Upper lobe of left lung (tissue), 4 donors: ENCODE measurements around the gene ZNF846.

ENCODE experiments used
- CTCF ChIP-seq, 6 experiments: fragments of 450-650 bp in 4 of 6; fragments of 200-600 bp in 2 of 6; sonication (generic) in 2 of 6; IDR thresholded peaks; one replicate each; pipeline ENCODE4 v1.5.1; 2016 to 2019; ENCODE audit warnings: antibody characterized with exemption in 6 of 6
- EP300 ChIP-seq, 4 donors: sonication (generic); formaldehyde crosslinking; IDR thresholded peaks; one replicate each; pipeline ENCODE4 v1.5.1; 2017; ENCODE audit warnings: antibody characterized with exemption in 4 of 4, control low read depth in 2 of 4
- POLR2A ChIP-seq, 4 donors: fragments of 450-650 bp; IDR thresholded peaks; one replicate each; pipeline ENCODE4 v1.5.1; 2016 to 2017; ENCODE audit warnings: antibody characterized with exemption in 4 of 4, mild to moderate bottlenecking in 2 of 4
- POLR2AphosphoS5 ChIP-seq, 2 donors: sonication (generic); formaldehyde crosslinking; IDR thresholded peaks; one replicate each; pipeline ENCODE4 v1.5.1; 2017; ENCODE audit warnings: antibody characterized with exemption in 2 of 2

- no peak for TF ChIP-seq CTCF (IDR thresholded peaks at IDR 0.05)
- TF ChIP-seq POLR2A (IDR thresholded peaks at IDR 0.05), result no peak
- no peak for TF ChIP-seq EP300 (IDR thresholded peaks at IDR 0.05)
- no peak for TF ChIP-seq POLR2AphosphoS5 (IDR thresholded peaks at IDR 0.05)
Observed at GRCh38 chr19:9721861-9722260, 46.7 kb downstream of the ZNF846 start.
